K562 (cell line): ENCODE data around the gene ELAVL3. TPM values are rescaled to one million over a fixed set of nuclear protein-coding genes. Genes with fewer than 3 reads are reported as not detected.

Source experiments
- ATAC-seq: fragments of 200-7000 bp; cut with Tn5 transposase; 3 replicates; pipeline ENCODE4 v1.9.1; 2020; ENCODE audit warnings: moderate library complexity
- BruUV-seq: library from RNA; stranded (reverse); fragments of 400-500 nt; replicated peaks from 2 replicates; lab custom pipeline; 2021; lab: Mats Ljungman, UMichigan
- CTCF ChIA-PET: fragments of 300-600 bp; formaldehyde crosslinking; extraction: SDS; loops from one replicate; lab custom pipeline; 2021; ENCODE audit warnings: low intra/inter-chr PET ratio; lab: Yijun Ruan, JAX
- POLR2A ChIA-PET: fragments of 300-600, 350-650 bp; sonication (Branson Sonifier 250); formaldehyde crosslinking; extraction: SDS; loops from one replicate; lab custom pipeline; 2021; ENCODE audit warnings: antibody characterized with exemption, inconsistent platforms; lab: Yijun Ruan, JAX
- DNase-seq, 4 experiments: peaks; one replicate each; pipeline versions ENCODE4 v3.0.0 to v3.0.0-alpha.2; 2011 to 2018; ENCODE audit warnings: low spot score in 3 of 4, mixed read lengths in 3 of 4; ENCODE audit errors: extremely low read depth in 1 of 4
- FAIRE-seq: peaks from 2 replicates; lab custom pipeline; 2011; peaks lifted over from hg19 to GRCh38; lab: Jason Lieb, UNC
- H2AFZ ChIP-seq: 2 replicates; pipeline ENCODE4 v1.6.0; 2011; ENCODE audit warnings: low read depth, low read length, control low read depth, inconsistent platforms
- H3K27ac ChIP-seq: fragments of 200-600 bp; 3 replicates; pipeline ENCODE4 v1.8.0; 2011; ENCODE audit warnings: low read depth, mild to moderate bottlenecking, control low read depth, inconsistent platforms, low read length, moderate library complexity, mixed read lengths; ENCODE audit errors: extremely low read depth
- H3K27me3 ChIP-seq, 2 experiments: fragments of 300-600 bp in 1 of 2; 2 replicates in 1 of 2; 3 replicates in 1 of 2; pipeline versions ENCODE4 v1.6.0 to v1.8.0; 2011; ENCODE audit warnings: inconsistent platforms in 2 of 2, low read length in 2 of 2, mild to moderate bottlenecking in 1 of 2, mixed read lengths in 1 of 2, moderate library complexity in 1 of 2; ENCODE audit not compliant: control insufficient read depth in 2 of 2, insufficient read depth in 2 of 2
- H3K36me3 ChIP-seq: fragments of 300-600 bp; 3 replicates; pipeline ENCODE4 v1.8.0; 2011; ENCODE audit warnings: mild to moderate bottlenecking, low read length, inconsistent platforms; ENCODE audit not compliant: control insufficient read depth, insufficient read depth
- H3K4me1 ChIP-seq, 2 experiments: fragments of 200-600 bp in 1 of 2; replicated peaks in 1 of 2; 2 replicates in 1 of 2; 3 replicates in 1 of 2; pipeline versions ENCODE4 v1.5.1 to v1.8.0; 2011; ENCODE audit warnings: inconsistent platforms in 2 of 2, low read length in 2 of 2, mild to moderate bottlenecking in 1 of 2, mixed read lengths in 1 of 2, moderate library complexity in 1 of 2; ENCODE audit not compliant: control insufficient read depth in 2 of 2, insufficient read depth in 2 of 2
- H3K4me2 ChIP-seq: 2 replicates; pipeline ENCODE4 v1.6.1; 2011; ENCODE audit warnings: low read length, control low read depth, inconsistent platforms, mixed read lengths; ENCODE audit not compliant: insufficient read depth
- H3K4me3 ChIP-seq: fragments of 200-600 bp; sonication (generic), shearing (Covaris generic); 2 replicates; pipeline ENCODE4 v1.5.1; 2016; ENCODE audit warnings: control low read depth, inconsistent platforms
- H3K79me2 ChIP-seq: fragments of 200-600 bp; 3 replicates; pipeline ENCODE4 v1.8.0; 2011; ENCODE audit warnings: low read length, inconsistent platforms; ENCODE audit not compliant: control insufficient read depth, insufficient read depth
- H3K9ac ChIP-seq, 2 experiments: 2 replicates each; pipeline versions ENCODE4 v1.6.0 to v1.6.1; 2011; ENCODE audit warnings: low read depth in 2 of 2, low read length in 2 of 2, control low read depth in 1 of 2, inconsistent platforms in 1 of 2, mild to moderate bottlenecking in 1 of 2, mixed read lengths in 1 of 2; ENCODE audit not compliant: insufficient read depth in 1 of 2
- H3K9me1 ChIP-seq: one replicate; pipeline ENCODE4 v1.6.0; 2011; ENCODE audit warnings: inconsistent platforms, mild to moderate bottlenecking, low read length, moderate library complexity; ENCODE audit not compliant: control insufficient read depth, insufficient read depth
- H3K9me3 ChIP-seq: replicated peaks from 2 replicates; pipeline ENCODE4 v1.5.1; 2011; ENCODE audit warnings: low read depth, low read length, inconsistent platforms; ENCODE audit not compliant: control insufficient read depth, insufficient read depth
- H4K20me1 ChIP-seq: replicated peaks from 2 replicates; pipeline ENCODE4 v1.6.1; 2011; ENCODE audit warnings: low read length, inconsistent platforms, mixed read lengths; ENCODE audit not compliant: control insufficient read depth, insufficient read depth
- E4F1 ChIP-seq: fragments of 250-450 bp; sonication (Bioruptor Pico); IDR thresholded peaks from 2 replicates; pipeline ENCODE4 v1.5.0; 2021; ENCODE audit warnings: mild to moderate bottlenecking, borderline replicate concordance
- ESRRA ChIP-seq: fragments of 450-650 bp; IDR thresholded peaks from 2 replicates; pipeline ENCODE4 v1.6.1; 2014; ENCODE audit warnings: low read depth, mild to moderate bottlenecking, moderate library complexity, borderline replicate concordance
- HMGXB4 ChIP-seq: sonication (generic); formaldehyde crosslinking; IDR thresholded peaks from 2 replicates; pipeline ENCODE4 v1.8.1; 2023; ENCODE audit warnings: mild to moderate bottlenecking, missing genetic modification reagents
- JUN ChIP-seq, 2 experiments: sonication (generic) in 1 of 2; formaldehyde crosslinking in 1 of 2; IDR thresholded peaks; 2 replicates each; pipeline versions ENCODE4 v1.6.1 to v1.8.0; 2012 to 2022; ENCODE audit warnings: borderline replicate concordance in 2 of 2, mild to moderate bottlenecking in 2 of 2, improper control_type of control experiment in 1 of 2, low read depth in 1 of 2, low read length in 1 of 2, missing genetic modification reagents in 1 of 2
- KDM1A ChIP-seq, 2 experiments: fragments of 450-650 bp; IDR thresholded peaks; 2 replicates each; pipeline ENCODE4 v1.6.1; 2016; ENCODE audit warnings: mild to moderate bottlenecking in 2 of 2
- MECOM ChIP-seq: fragments of 250-450 bp; sonication (Bioruptor Pico); IDR thresholded peaks from 2 replicates; pipeline ENCODE4 v1.8.0; 2022; ENCODE audit warnings: inconsistent platforms
- MIER1 ChIP-seq: fragments of 450-650 bp; IDR thresholded peaks from 2 replicates; pipeline ENCODE4 v1.6.1; 2016; ENCODE audit warnings: antibody characterized with exemption, mild to moderate bottlenecking, low read depth
- OTX1 ChIP-seq: fragments of 450-650 bp; formaldehyde crosslinking; IDR thresholded peaks from 2 replicates; pipeline ENCODE4 v1.4.0; 2022; ENCODE audit warnings: mild to moderate bottlenecking
- SMARCA5 ChIP-seq: fragments of 450-650 bp; IDR thresholded peaks from 2 replicates; pipeline ENCODE4 v1.6.1; 2016
- SREBF2 ChIP-seq: sonication (generic); formaldehyde crosslinking; IDR thresholded peaks from 2 replicates; pipeline ENCODE4 v1.4.0; 2020; ENCODE audit warnings: mild to moderate bottlenecking, missing genetic modification reagents
- USF2 ChIP-seq: sonication (generic); formaldehyde crosslinking; IDR thresholded peaks from 2 replicates; pipeline ENCODE4 v1.5.0; 2020; ENCODE audit warnings: missing genetic modification reagents
- YY1 ChIP-seq, 3 experiments: IDR thresholded peaks; 2 replicates each; pipeline ENCODE4 v1.6.1; 2011; ENCODE audit warnings: low read length in 2 of 3, mild to moderate bottlenecking in 2 of 3, moderate library complexity in 2 of 3, borderline replicate concordance in 1 of 3, control low read depth in 1 of 3, low read depth in 1 of 3; ENCODE audit not compliant: insufficient read depth in 3 of 3, insufficient replicate concordance in 2 of 3, control insufficient read depth in 1 of 3, insufficient read length in 1 of 3; ENCODE audit errors: extremely low read depth in 1 of 3
- WGBS: fragments of 100-300 bp; shearing (Covaris generic); methylation state at CpG from one replicate; pipeline ENCODE4 v1.1.6; 2016; ENCODE audit warnings: low coverage, mixed read lengths; ENCODE audit not compliant: insufficient coverage; ENCODE audit errors: missing lambda C conversion rate; 5-methylcytosine and 5-hydroxymethylcytosine counted together
- in situ Hi-C: fragments of 300-500 bp; cut with MboI; formaldehyde crosslinking; loops from 4 replicates; pipeline ENCODE4 v1.15.0; 2018; ENCODE audit warnings: inconsistent platforms, mixed read lengths
- intact Hi-C: fragments of 100-400 bp; cut with micrococcal nuclease; formaldehyde crosslinking; loops from 2 replicates; pipeline ENCODE4 v1.14.2; 2022
- polyA plus RNA-seq, 8 experiments: library from polyadenylated mRNA; depleted of rRNA in 4 of 8; stranded (reverse) in 5 of 8; unstranded in 3 of 8; fragments of >200 nt; fragmentation: Nextera tagmentation in 2 of 8; fragmentation: Illumina TruSeq in 1 of 8; extraction: Ambion mirVana in 2 of 8; extraction: Trizol in 1 of 8; gene quantifications; 2 replicates each; pipeline versions ENCODE4 v1.2.1 to v1.2.3, GENCODE V29; 2011 to 2014; ENCODE audit warnings: inconsistent platforms in 1 of 8, missing spikeins in 1 of 8
- total RNA-seq, 7 experiments: library from RNA; depleted of rRNA in 6 of 7; stranded (reverse); fragments of >200 nt in 6 of 7; fragmentation: Illumina TruSeq in 2 of 7; extraction: Trizol in 2 of 7; gene quantifications; 2 replicates each; pipeline versions ENCODE4 v1.2.1 to v1.2.3, GENCODE V29; 2011 to 2021; ENCODE audit warnings: low replicate concordance in 1 of 7

Gene ELAVL3
- total and polyA plus RNA-seq, 9 of the 15 experiments (the other 6 are each of a cell fraction or from before 2014, with no cell fraction given), result not detected

- H4K20me1 ChIP-seq, result no peaks in the 10 kb centered on the region; the same call in 1 of the 2 replicates
- peak overlapping the region; percentile 51 for H3K4me2 ChIP-seq
- H3K27me3 ChIP-seq, result no peaks in the 10 kb centered on the region; a peak in 1 of 5 replicates
- BruUV-seq, result no TSS peak
- no peaks in the 10 kb centered on the region for H3K79me2 ChIP-seq
- H3K27ac ChIP-seq, result no peak overlapping the region
- in situ Hi-C loops, result no loop called here
- ChIA-PET CTCF (no interaction called here), POLR2A (interaction anchor here (0.6 to 1.0 kb wide), 4 partner anchors 12 to 171 kb away, joined by 3 to 4 read pairs (median 3); partner anchors contain the start of gene ELOF1)
- H2AFZ ChIP-seq, result peak overlapping the region; percentile 78
- 0 out of 4 replicates have a peak overlapping the region, but pooled peaks of 1 of the 2 experiments have one; percentile 11 for H3K9ac ChIP-seq
- WGBS, result 4% methylated on average over 40 of the region's 62 CpGs
- H3K4me1 ChIP-seq, result peaks cover 9 to 55% of the 10 kb centered on the region in 2 experiments; a peak in 4 of 5 replicates
- H3K9me1 ChIP-seq, result no peaks in the 10 kb centered on the region
- H3K4me3 ChIP-seq, result peak overlapping the region; percentile 23
- H3K9me3 ChIP-seq, result no peaks in the 10 kb centered on the region
- intact Hi-C loops, result no loop called here
- FAIRE-seq (peak; percentile 71), DNase-seq (peak; percentile 93 to 100 (median 100)), ATAC-seq (peak; percentile 85)
- H3K36me3 ChIP-seq, result no peaks in the 10 kb centered on the region
- TF ChIP-seq E4F1 (CRISPR knock-in tag) (no peak), MIER1 (0 out of 2 replicates have a peak, but pooled peaks have one; percentile 58), JUN (IDR thresholded peaks at IDR 0.05; ENCODE audit: borderline replicate concordance, low read depth, low read length) (peak; percentile 49; the same call in 1 of the 2 replicates), JUN (CRISPR knock-in tag; IDR thresholded peaks at IDR 0.05; ENCODE audit: borderline replicate concordance) (no peak), ESRRA (peak; percentile 84; the same call in 1 of the 2 replicates), HMGXB4 (peak; percentile 80; the same call in 1 of the 2 replicates), USF2 (peak; percentile 23; the same call in 1 of the 2 replicates), YY1 (IDR thresholded peaks at IDR 0.05; ENCODE audit: borderline replicate concordance in 1 of 3, control insufficient read depth in 1 of 3, extremely low read depth in 1 of 3, insufficient read depth in 3 of 3, insufficient read length in 1 of 3, insufficient replicate concordance in 2 of 3, low read depth in 1 of 3, low read length in 2 of 3) (peak in 1 of 3 experiments; percentile 46), SREBF2 (CRISPR knock-in tag) (no peak), MECOM (CRISPR knock-in tag) (no peak), SMARCA5 (peak; percentile 82), KDM1A (IDR thresholded peaks at IDR 0.05) (peak; percentile 75 to 86), OTX1 (CRISPR knock-in tag) (no peak)
Measured at GRCh38 chr19:11479090-11479897, 1.6 kb downstream of the ELAVL3 start.
